Mesendoderm (in vitro differentiated cells): ENCODE measurements around the gene WDHD1.
"Not testable (repeated sequence)": the region's sequence is repeated elsewhere in the genome, so short reads cannot be mapped to it uniquely, and the experiment has no call there.

ENCODE experiments used
- DNase-seq: peaks from one replicate; pipeline ENCODE4 v3.0.0; 2013
- H2AK5ac ChIP-seq: 2 replicates; pipeline ENCODE4 v1.6.1; 2013; ENCODE audit warnings: low read length, inconsistent platforms
- H2BK120ac ChIP-seq: 2 replicates; pipeline ENCODE4 v1.6.1; 2013; ENCODE audit warnings: low read depth, mild to moderate bottlenecking, low read length, moderate library complexity, mixed read lengths
- H2BK15ac ChIP-seq: replicated peaks from 2 replicates; pipeline ENCODE4 v1.6.1; 2013; ENCODE audit warnings: low read depth, mild to moderate bottlenecking, moderate library complexity
- H2BK5ac ChIP-seq: 2 replicates; pipeline ENCODE4 v1.6.1; 2013; ENCODE audit warnings: low read length, inconsistent platforms
- H3K18ac ChIP-seq: 2 replicates; pipeline ENCODE4 v1.6.1; 2013; ENCODE audit warnings: mild to moderate bottlenecking, low read length, mixed read lengths
- H3K23ac ChIP-seq: one replicate; pipeline ENCODE4 v1.6.1; 2013; ENCODE audit warnings: low read length
- H3K27ac ChIP-seq: 2 replicates; pipeline ENCODE4 v1.5.1; 2013; ENCODE audit warnings: low read depth, mild to moderate bottlenecking, inconsistent platforms, low read length, moderate library complexity
- H3K27me3 ChIP-seq: 2 replicates; pipeline ENCODE4 v1.6.1; 2013; ENCODE audit warnings: low read length, control low read depth, mild to moderate bottlenecking, inconsistent platforms; ENCODE audit not compliant: insufficient read depth, poor library complexity
- H3K36me3 ChIP-seq: 2 replicates; pipeline ENCODE4 v1.6.1; 2013; ENCODE audit warnings: low read length, inconsistent platforms; ENCODE audit not compliant: control insufficient read depth, insufficient read depth
- H3K4ac ChIP-seq: one replicate; pipeline ENCODE4 v1.6.1; 2013; ENCODE audit warnings: low read depth, mild to moderate bottlenecking, low read length, moderate library complexity
- H3K4me1 ChIP-seq: 2 replicates; pipeline ENCODE4 v1.6.1; 2013; ENCODE audit warnings: low read depth, low read length, inconsistent platforms; ENCODE audit not compliant: control insufficient read depth
- H3K4me2 ChIP-seq: 2 replicates; pipeline ENCODE4 v1.6.1; 2013; ENCODE audit warnings: low read length
- H3K4me3 ChIP-seq: 2 replicates; pipeline ENCODE4 v1.5.1; 2013; ENCODE audit warnings: mild to moderate bottlenecking, low read length
- H3K56ac ChIP-seq: one replicate; pipeline ENCODE4 v1.6.1; 2013; ENCODE audit warnings: low read length
- H3K79me1 ChIP-seq: 2 replicates; pipeline ENCODE4 v1.6.1; 2013; ENCODE audit warnings: low read length, inconsistent platforms
- H3K79me2 ChIP-seq: 2 replicates; pipeline ENCODE4 v1.6.1; 2013; ENCODE audit warnings: mild to moderate bottlenecking, low read length; ENCODE audit not compliant: control insufficient read depth, insufficient read depth
- H3K9ac ChIP-seq: 2 replicates; pipeline ENCODE4 v1.6.1; 2013; ENCODE audit warnings: low read length, inconsistent platforms
- H4K5ac ChIP-seq: one replicate; pipeline ENCODE4 v1.6.1; 2013; ENCODE audit warnings: low read length
- H4K8ac ChIP-seq: one replicate; pipeline ENCODE4 v1.6.1; 2013; ENCODE audit warnings: low read depth, mild to moderate bottlenecking, control low read depth, low read length, moderate library complexity
- WGBS: extraction: QIAGEN DNeasy Blood & Tissue Kit; methylation state at CpG from one replicate; pipeline ENCODE4 v1.1.7; 2013; ENCODE audit warnings: low lambda C conversion rate, missing lambda C conversion rate; ENCODE audit not compliant: insufficient coverage; ENCODE audit errors: extremely low coverage; 5-methylcytosine and 5-hydroxymethylcytosine counted together

Gene WDHD1

DNA sequence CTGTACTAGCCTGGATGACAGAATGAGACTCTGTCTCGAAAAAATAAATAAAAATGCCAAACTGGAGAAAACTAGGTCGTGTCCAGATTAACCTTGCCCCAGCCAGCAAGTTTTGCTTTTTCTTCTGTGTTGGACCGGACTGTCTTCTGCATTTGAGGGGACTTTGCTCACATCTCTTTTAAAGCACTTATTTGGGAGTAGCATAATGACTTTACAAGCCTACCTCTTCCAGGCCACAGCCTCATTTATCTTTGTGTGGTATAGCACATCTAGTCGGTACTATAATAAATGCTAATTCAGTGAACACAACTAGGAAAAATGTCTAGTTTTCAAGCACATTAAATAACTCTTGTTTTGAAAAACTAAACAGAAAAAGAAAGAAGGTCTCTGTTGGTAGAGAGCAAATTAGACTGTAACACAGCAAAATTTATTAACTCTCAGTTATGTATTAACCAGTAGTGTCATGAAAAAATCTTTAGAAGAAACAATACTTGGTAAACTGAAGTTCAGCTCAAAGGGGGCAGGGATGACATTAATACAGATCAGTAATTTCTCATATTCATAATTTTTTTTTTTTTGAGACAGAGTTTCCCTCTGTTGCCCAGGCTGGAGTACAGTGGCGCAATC lies 52.0 kb downstream of the WDHD1 start:
- Histone ChIP-seq H4K8ac (no peak overlapping the region), H3K4me3 (no peak overlapping the region), H4K5ac (no peak overlapping the region), H2BK5ac (no peak overlapping the region), H3K9ac (no peak overlapping the region), H3K79me1 (no peaks in the 10 kb centered on the region), H3K18ac (no peak overlapping the region), H3K4me2 (no peak overlapping the region), H2BK15ac (no peak overlapping the region), H3K27ac (no peak overlapping the region), H2BK120ac (no peak overlapping the region), H3K23ac (no peak overlapping the region), H2AK5ac (no peak overlapping the region), H3K4ac (no peak overlapping the region), H3K56ac (no peak overlapping the region), H3K4me1 (no peaks in the 10 kb centered on the region), H3K36me3 (no peaks in the 10 kb centered on the region), H3K79me2 (no peaks in the 10 kb centered on the region), H3K27me3 (no peaks in the 10 kb centered on the region)
- WGBS: no CpG with 5 or more reads among the region's 5 CpGs
- DNase-seq: no peak

DNA sequence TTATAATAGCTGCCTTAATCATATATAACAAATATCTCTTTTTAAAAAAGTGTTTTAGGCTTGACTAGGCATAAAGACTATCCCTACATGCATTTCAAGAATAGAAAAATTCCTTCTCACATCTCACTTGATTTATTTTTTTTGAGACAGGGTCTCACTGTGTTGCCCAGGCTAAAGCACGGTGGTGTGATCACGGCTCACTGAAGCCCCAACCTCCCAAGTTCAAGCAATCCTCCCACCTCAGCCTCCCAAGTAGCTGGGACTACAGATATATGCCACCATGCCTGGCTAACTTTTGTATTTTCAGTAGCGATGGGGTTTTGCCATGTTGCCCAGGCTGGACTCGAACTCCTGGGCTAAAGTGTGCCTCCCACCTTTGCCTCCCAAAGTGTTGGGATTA lies 59.4 kb downstream of the WDHD1 start:
- Histone ChIP-seq H3K4me1 (no peaks in the 10 kb centered on the region), H3K79me2 (no peaks in the 10 kb centered on the region), H3K27me3 (no peaks in the 10 kb centered on the region), H3K18ac (no peak overlapping the region), H3K56ac (no peak overlapping the region), H2BK5ac (no peak overlapping the region), H3K9ac (no peak overlapping the region), H3K27ac (no peak overlapping the region), H4K8ac (no peak overlapping the region), H3K23ac (no peak overlapping the region), H3K4me2 (no peak overlapping the region), H3K36me3 (peaks cover 2% of the 10 kb centered on the region), H3K4ac (no peak overlapping the region), H4K5ac (no peak overlapping the region), H3K79me1 (no peaks in the 10 kb centered on the region), H3K4me3 (no peak overlapping the region), H2BK120ac (no peak overlapping the region), H2BK15ac (no peak overlapping the region), H2AK5ac (no peak overlapping the region)
- WGBS: no CpG with 5 or more reads among the region's 4 CpGs
- DNase-seq: no peak

DNA sequence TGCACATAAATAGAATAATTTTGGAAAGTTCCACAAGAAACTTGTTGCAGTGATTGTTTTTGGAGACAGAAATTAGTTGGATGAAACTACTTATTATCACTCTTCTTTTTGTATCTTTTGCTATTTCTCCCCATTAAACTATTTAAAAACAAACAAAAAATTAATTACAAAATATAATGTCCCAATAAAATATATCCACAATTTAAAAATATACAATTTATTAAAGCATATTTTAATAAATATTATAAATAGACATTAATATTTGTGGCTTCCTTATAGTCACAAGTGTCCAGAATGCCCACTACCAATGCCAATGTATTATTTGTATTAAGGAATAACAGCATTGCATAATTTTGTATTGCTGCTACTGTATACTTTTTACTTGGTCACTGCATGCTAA lies 71.8 kb downstream of the WDHD1 start:
- no peak overlapping the region for H3K18ac ChIP-seq
- no peaks in the 10 kb centered on the region for H3K36me3 ChIP-seq
- DNase-seq: no peak
- H3K4me2 ChIP-seq: no peak overlapping the region
- no peak overlapping the region for H3K56ac ChIP-seq
- no peaks in the 10 kb centered on the region for H3K4me1 ChIP-seq
- H3K27me3 ChIP-seq: no peaks in the 10 kb centered on the region
- H3K4me3 ChIP-seq: no peak overlapping the region
- no peaks in the 10 kb centered on the region for H3K79me1 ChIP-seq
- H3K23ac ChIP-seq: no peak overlapping the region
- no peak overlapping the region for H3K4ac ChIP-seq
- no peaks in the 10 kb centered on the region for H3K79me2 ChIP-seq
- H2BK15ac ChIP-seq: no peak overlapping the region
- H3K27ac ChIP-seq: no peak overlapping the region
- H4K5ac ChIP-seq: no peak overlapping the region
- H3K9ac ChIP-seq: no peak overlapping the region
- H2BK120ac ChIP-seq: no peak overlapping the region
- no peak overlapping the region for H4K8ac ChIP-seq
- H2AK5ac ChIP-seq: no peak overlapping the region
- no peak overlapping the region for H2BK5ac ChIP-seq

DNA sequence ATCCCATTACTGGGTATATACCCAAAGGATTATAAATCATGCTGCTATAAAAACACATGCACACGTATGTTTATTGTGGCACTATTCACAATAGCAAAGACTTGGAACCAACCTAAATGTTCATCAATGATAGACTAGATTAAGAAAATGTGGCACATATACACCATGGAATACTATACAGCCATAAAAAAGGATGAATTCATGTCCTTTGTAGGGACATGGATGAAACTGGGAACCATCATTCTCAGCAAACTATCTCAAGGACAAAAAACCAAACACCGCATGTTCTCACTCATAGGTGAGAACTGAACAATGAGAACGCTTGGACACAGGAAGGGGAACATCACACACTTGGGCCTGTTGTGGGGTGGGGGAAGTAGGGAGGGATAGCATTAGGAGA lies 73.3 kb downstream of the WDHD1 start:
- not testable (repeated sequence) for DNase-seq, H3K27ac ChIP-seq, H2BK120ac ChIP-seq, H3K18ac ChIP-seq, H3K4me2 ChIP-seq, H4K5ac ChIP-seq, H3K9ac ChIP-seq, H3K4me3 ChIP-seq, H3K56ac ChIP-seq, H4K8ac ChIP-seq, H2BK15ac ChIP-seq, H3K23ac ChIP-seq, H3K4ac ChIP-seq, H3K4me1 ChIP-seq, H2AK5ac ChIP-seq, H2BK5ac ChIP-seq, H3K79me1 ChIP-seq, H3K36me3 ChIP-seq, H3K79me2 ChIP-seq, H3K27me3 ChIP-seq
- no CpG with 5 or more reads among the region's 3 CpGs for WGBS

DNA sequence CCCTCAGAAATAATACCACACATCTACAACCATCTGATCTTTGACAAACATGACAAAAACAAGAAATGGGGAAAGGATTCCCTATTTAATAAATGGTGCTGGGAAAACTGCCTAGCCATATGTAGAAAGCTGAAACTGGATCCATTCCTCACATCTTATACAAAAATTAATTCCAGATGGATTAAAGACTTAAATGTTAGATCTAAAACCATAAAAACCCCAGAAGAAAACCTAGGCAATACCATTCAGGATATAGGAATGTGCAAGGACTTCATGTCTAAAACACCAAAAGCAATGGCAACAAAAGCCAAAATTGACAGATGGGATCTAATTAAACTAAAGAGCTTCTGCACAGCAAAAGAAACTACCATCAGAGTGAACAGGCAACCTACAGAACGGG lies 74.1 kb downstream of the WDHD1 start:
- H4K8ac ChIP-seq, H3K4me3 ChIP-seq, H3K27me3 ChIP-seq, H3K79me1 ChIP-seq, H3K56ac ChIP-seq, H3K9ac ChIP-seq, H3K4me2 ChIP-seq, H2AK5ac ChIP-seq, H2BK5ac ChIP-seq, H3K4me1 ChIP-seq, H3K36me3 ChIP-seq, H2BK120ac ChIP-seq, H4K5ac ChIP-seq, H3K79me2 ChIP-seq, H2BK15ac ChIP-seq, DNase-seq, H3K27ac ChIP-seq, H3K23ac ChIP-seq, H3K18ac ChIP-seq, H3K4ac ChIP-seq: not testable (repeated sequence)
- no CpG with 5 or more reads among the region's 1 CpG for WGBS

DNA sequence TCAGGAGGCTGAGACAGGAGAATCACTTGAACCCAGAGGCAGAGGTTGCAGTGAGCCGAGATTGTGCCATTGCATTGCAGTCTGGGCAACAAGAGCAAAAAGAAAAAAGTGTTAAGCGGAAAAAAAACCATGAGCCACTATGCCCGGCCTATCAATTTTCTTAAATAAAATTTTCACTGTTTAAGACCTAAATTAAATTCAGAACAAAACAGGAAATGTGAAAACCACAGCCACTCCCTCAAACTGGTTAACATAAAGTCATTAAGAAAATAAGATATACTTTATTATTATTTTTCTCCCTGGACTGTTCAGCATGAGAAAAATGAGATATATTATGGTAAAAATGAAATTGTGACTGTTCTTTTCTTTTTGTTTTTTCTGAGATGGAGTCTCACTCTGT lies 79.7 kb downstream of the WDHD1 start:
- no peak for DNase-seq
- no peak overlapping the region for H3K4me3 ChIP-seq

More for the DNA sequence above, 79.7 kb downstream of the WDHD1 start:
- no peak overlapping the region for H4K5ac ChIP-seq
- H2BK120ac ChIP-seq: no peak overlapping the region
- H3K4me2 ChIP-seq: no peak overlapping the region
- no peak overlapping the region for H3K23ac ChIP-seq
- no peak overlapping the region for H4K8ac ChIP-seq
- no peak overlapping the region for H2BK15ac ChIP-seq
- no peak overlapping the region for H3K4ac ChIP-seq
- H3K36me3 ChIP-seq: no peaks in the 10 kb centered on the region
- H3K79me1 ChIP-seq: no peaks in the 10 kb centered on the region
- no peak overlapping the region for H3K9ac ChIP-seq
- H3K18ac ChIP-seq: no peak overlapping the region
- no CpG with 5 or more reads among the region's 3 CpGs for WGBS
- no peak overlapping the region for H2BK5ac ChIP-seq
- H3K27me3 ChIP-seq: no peaks in the 10 kb centered on the region
- H3K79me2 ChIP-seq: no peaks in the 10 kb centered on the region
- H3K56ac ChIP-seq: no peak overlapping the region
- no peak overlapping the region for H2AK5ac ChIP-seq
- H3K27ac ChIP-seq: no peak overlapping the region
- no peaks in the 10 kb centered on the region for H3K4me1 ChIP-seq
